AG10803 (cell line): Measurements from ENCODE around the gene HMGB4.
A peak's percentile ranks its signal among the peaks of the same experiment; 100 is the strongest.

ENCODE experiments used
- DNase-seq: peaks from one replicate; pipeline ENCODE4 v3.0.0; 2010; ENCODE audit warnings: low read depth
- H3K4me3 ChIP-seq: 2 replicates; pipeline ENCODE4 v1.5.1; 2011; ENCODE audit warnings: mild to moderate bottlenecking, low read length, control low read depth
- TF ChIP-seq, protein P1 (sequence below): conservative IDR thresholded peaks from 2 replicates; pipeline ENCODE4 v1.5.1; 2011; ENCODE audit warnings: mild to moderate bottlenecking, low read length, control low read depth, inconsistent platforms

HMGB4 gene

DNA sequence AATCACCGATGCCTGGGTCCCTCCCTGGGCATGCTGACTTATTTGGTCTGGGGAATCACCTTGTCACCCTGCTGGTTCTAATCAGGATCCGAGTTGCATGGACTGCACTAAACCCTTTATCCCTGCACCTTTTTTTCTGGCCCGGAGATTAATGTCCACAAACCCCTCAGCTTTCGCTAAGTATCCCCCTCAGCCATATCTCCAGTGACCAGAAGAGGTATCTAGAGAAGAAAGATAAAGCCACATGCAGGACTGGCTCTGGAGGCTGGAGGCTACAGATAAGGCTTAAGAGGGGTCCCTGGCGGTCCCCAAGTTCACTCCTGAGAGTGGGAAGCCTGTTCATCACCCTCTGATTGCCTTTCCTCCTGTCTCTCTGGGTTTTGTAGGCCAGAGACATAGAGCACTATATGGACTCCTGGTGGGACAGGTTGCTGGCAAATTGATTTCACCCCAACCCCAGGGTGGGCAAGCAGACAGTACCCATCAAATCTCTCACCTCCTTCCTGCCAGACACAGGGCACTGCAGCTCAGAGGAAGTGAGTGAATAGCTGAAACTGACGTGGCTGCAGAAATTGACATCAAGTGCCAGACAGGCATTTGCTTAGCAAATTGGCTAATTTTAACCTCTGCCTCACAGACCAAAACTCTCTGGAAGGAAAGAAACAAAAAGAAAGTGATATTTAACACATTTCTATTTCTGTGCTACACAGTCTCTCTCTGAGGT, 38.8 kb downstream of the HMGB4 start:
- peak; percentile 55 for DNase-seq
- TF ChIP-seq, protein P1, sequence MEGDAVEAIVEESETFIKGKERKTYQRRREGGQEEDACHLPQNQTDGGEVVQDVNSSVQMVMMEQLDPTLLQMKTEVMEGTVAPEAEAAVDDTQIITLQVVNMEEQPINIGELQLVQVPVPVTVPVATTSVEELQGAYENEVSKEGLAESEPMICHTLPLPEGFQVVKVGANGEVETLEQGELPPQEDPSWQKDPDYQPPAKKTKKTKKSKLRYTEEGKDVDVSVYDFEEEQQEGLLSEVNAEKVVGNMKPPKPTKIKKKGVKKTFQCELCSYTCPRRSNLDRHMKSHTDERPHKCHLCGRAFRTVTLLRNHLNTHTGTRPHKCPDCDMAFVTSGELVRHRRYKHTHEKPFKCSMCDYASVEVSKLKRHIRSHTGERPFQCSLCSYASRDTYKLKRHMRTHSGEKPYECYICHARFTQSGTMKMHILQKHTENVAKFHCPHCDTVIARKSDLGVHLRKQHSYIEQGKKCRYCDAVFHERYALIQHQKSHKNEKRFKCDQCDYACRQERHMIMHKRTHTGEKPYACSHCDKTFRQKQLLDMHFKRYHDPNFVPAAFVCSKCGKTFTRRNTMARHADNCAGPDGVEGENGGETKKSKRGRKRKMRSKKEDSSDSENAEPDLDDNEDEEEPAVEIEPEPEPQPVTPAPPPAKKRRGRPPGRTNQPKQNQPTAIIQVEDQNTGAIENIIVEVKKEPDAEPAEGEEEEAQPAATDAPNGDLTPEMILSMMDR, result no peak
- no peak overlapping the region for H3K4me3 ChIP-seq

DNA sequence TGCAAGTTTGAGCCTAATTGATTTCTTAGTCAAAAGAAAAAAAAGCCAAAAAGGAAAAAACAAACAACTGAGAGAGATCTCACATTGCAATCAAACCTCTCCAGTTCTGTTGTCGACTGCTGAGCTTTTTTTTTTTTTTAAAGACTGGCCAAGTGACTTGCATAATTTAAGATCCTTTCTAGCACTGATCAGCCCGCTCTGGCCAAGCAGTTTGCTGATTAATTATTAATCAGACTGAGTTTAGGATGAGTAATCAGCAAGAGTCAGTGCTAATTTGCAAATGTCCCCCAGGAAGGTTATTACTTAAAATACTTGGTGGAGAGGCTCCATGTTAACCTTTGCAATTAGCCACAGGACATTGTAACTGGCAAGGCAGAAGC, 39.3 kb downstream of the HMGB4 start:
- peak; percentile 58 for DNase-seq
- H3K4me3 ChIP-seq, result no peak overlapping the region
- TF ChIP-seq, protein P1, result no peak

DNA sequence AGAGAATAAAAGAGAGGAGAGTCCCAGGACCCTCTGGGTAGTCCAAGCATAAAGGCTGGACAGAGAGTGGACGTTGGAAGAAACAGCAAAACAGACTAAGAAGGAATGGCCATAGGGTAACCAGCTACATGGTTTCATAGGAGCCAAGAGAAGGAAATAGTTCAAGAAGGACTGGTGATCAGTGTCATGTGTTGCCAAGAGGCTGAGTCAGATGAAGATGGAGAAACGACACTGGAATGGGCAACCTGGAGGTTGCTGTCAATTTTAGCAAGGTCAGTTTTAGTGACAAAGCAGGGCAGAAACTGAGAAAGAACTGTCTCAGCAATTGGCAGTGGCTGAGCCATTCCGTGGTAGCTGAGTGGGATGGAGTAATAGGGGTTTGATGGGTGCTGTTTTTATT, 41.4 kb downstream of the HMGB4 start:
- TF ChIP-seq, protein P1, result no peak
- H3K4me3 ChIP-seq, result no peak overlapping the region

DNA sequence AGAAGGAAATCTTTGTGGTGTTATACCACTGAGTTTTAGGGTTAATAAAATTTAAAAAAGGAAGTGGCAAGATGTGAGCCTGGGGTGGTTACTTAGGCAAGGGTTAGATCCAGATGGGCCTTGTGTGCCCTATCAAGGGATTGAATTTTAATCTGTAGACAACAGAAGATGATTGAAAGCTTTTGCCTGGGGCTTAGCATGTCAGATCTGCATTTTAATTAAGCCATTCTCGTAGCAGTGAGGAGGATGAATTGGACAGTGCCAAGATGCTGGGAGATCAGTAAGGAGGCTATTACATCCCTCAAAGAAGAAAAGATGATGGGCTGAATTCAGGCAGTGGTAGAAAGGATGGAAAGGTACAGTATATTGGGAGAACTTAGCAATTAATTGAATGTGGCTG, 42.3 kb downstream of the HMGB4 start:
- no peak overlapping the region for H3K4me3 ChIP-seq
- TF ChIP-seq, protein P1, result no peak
- no peak for DNase-seq

More for the DNA sequence above, 41.4 kb downstream of the HMGB4 start:
- DNase-seq, result peak; percentile 20

DNA sequence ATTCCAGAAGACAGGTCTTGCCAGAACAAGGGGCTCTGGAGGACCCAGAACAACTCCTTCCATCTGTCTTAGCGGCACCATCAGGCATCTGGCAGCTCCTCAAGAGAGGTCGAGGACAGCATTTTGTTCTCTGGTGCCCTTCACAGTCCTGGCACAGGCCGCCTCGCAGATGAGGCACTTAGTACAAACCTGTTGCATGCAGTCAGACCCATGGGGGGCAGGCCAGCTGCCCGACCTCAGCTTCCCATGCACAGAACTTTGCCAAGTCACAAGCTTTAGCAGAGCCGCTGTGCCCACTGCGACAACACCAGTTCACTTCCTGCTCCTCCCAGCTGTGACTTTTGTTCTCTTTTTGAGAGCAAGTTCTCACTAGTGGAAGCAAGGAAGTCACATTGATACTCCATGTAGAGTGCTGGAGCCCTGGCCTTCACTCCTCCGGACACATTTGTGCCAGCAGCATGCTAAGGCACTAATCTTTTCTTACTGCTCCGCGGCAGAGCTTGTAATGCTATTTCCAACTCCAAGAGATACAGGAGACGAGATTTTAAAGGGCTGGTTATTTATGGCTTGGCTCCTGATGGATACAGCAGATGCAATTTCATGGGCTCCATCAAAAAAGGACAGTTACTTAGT, 44.6 kb downstream of the HMGB4 start:
- no peak for DNase-seq
- no peak overlapping the region for H3K4me3 ChIP-seq
- TF ChIP-seq, protein P1, result no peak
